SU-DHL-6 (cell line): ENCODE data around the gene SELENOS.

ENCODE experiments used
- H2AFZ ChIP-seq: fragments of 200-600 bp; sonication (generic); 2 replicates; pipeline ENCODE4 v1.6.1; 2014; ENCODE audit warnings: low read depth, mild to moderate bottlenecking, moderate library complexity, mixed read lengths, antibody characterized with exemption, low read length; ENCODE audit not compliant: severe bottlenecking
- H3F3A ChIP-seq: fragments of 200-600 bp; shearing (Covaris generic); 2 replicates; pipeline ENCODE4 v1.6.0; 2016; ENCODE audit warnings: antibody characterized with exemption, mild to moderate bottlenecking; ENCODE audit not compliant: insufficient read depth
- H3K27ac ChIP-seq: fragments of 200-600 bp; sonication (generic); 2 replicates; pipeline ENCODE4 v1.5.1; 2016; ENCODE audit warnings: low read depth, mild to moderate bottlenecking, low read length, moderate library complexity, mixed read lengths
- H3K27me3 ChIP-seq: fragments of 200-600 bp; sonication (generic), shearing (Covaris generic); 2 replicates; pipeline ENCODE4 v1.6.0; 2014; ENCODE audit warnings: mild to moderate bottlenecking, low read length
- H3K36me3 ChIP-seq: fragments of 200-600 bp; sonication (generic); 2 replicates; pipeline ENCODE4 v1.6.1; 2014; ENCODE audit warnings: mild to moderate bottlenecking, low read length, mixed read lengths
- H3K4me2 ChIP-seq: fragments of 300-600, 200-600 bp; shearing (Covaris generic), sonication (generic); 2 replicates; pipeline ENCODE4 v1.6.0; 2014; ENCODE audit warnings: low read length, low read depth, mild to moderate bottlenecking; ENCODE audit not compliant: poor library complexity, severe bottlenecking
- H3K4me3 ChIP-seq: fragments of 200-600 bp; sonication (generic); 2 replicates; pipeline ENCODE4 v1.5.1; 2014; ENCODE audit warnings: antibody characterized with exemption, low read length, mild to moderate bottlenecking, mixed read lengths; ENCODE audit not compliant: insufficient read depth, poor library complexity, severe bottlenecking
- H3K79me2 ChIP-seq: fragments of 200-600 bp; sonication (generic); 2 replicates; pipeline ENCODE4 v1.6.1; 2014; ENCODE audit warnings: mild to moderate bottlenecking, low read length, moderate library complexity; ENCODE audit not compliant: insufficient read depth
- H3K9ac ChIP-seq: fragments of 200-600 bp; sonication (generic); 2 replicates; pipeline ENCODE4 v1.7.0; 2014; ENCODE audit warnings: mild to moderate bottlenecking, low read length
- H3K9me2 ChIP-seq: fragments of 200-600 bp; sonication (generic); replicated peaks from 2 replicates; pipeline ENCODE4 v1.6.1; 2014; ENCODE audit warnings: low read length; ENCODE audit not compliant: insufficient read depth
- H3K9me3 ChIP-seq: fragments of 200-600 bp; sonication (generic); 2 replicates; pipeline ENCODE4 v1.6.1; 2014; ENCODE audit warnings: low read length, mixed read lengths; ENCODE audit not compliant: insufficient read depth
- H4K20me1 ChIP-seq: fragments of 200-600 bp; sonication (generic); 2 replicates; pipeline ENCODE4 v1.6.1; 2014; ENCODE audit warnings: low read depth, mild to moderate bottlenecking, antibody characterized with exemption, low read length, moderate library complexity, mixed read lengths
- CTCF ChIP-seq: fragments of 200-600 bp; sonication (generic); IDR thresholded peaks from one replicate; pipeline ENCODE4 v1.5.1; 2017; ENCODE audit warnings: antibody characterized with exemption, mild to moderate bottlenecking, low read length, moderate library complexity; ENCODE audit not compliant: insufficient read depth, poor library complexity, severe bottlenecking
- EZH2phosphoT487 ChIP-seq: fragments of 200-600 bp; sonication (generic), shearing (Covaris generic); conservative IDR thresholded peaks from 2 replicates; pipeline ENCODE4 v1.6.1; 2018; ENCODE audit warnings: mild to moderate bottlenecking, antibody characterized with exemption, low read length, moderate library complexity, mixed read lengths

The SELENOS gene

GRCh38 chr15:101283931-101284330 lies 6.6 kb upstream of the SELENOS start:
- peaks cover 15% of the 10 kb centered on the region for H4K20me1 ChIP-seq
- H3K9me3 ChIP-seq = no peaks in the 10 kb centered on the region
- H3K27me3 ChIP-seq = no peaks in the 10 kb centered on the region
- peaks cover 47% of the 10 kb centered on the region for H3K36me3 ChIP-seq
- H2AFZ ChIP-seq = no peak overlapping the region
- H3K9ac ChIP-seq = no peak overlapping the region
- TF ChIP-seq EZH2phosphoT487 (no peak), CTCF (no peak)
- peaks cover 31% of the 10 kb centered on the region for H3F3A ChIP-seq
- H3K9me2 ChIP-seq = no peaks in the 10 kb centered on the region
- H3K27ac ChIP-seq = no peak overlapping the region
- H3K4me3 ChIP-seq = no peak overlapping the region
- H3K4me2 ChIP-seq = no peak overlapping the region
- peaks cover 20% of the 10 kb centered on the region for H3K79me2 ChIP-seq

GRCh38 chr15:101280007-101280406 lies 2.7 kb upstream of the SELENOS start:
- Histone ChIP-seq H3K4me2 (no peak overlapping the region), H3K9me2 (no peaks in the 10 kb centered on the region), H4K20me1 (no peaks in the 10 kb centered on the region), H3K9me3 (no peaks in the 10 kb centered on the region), H3K36me3 (peaks cover 15% of the 10 kb centered on the region), H2AFZ (no peak overlapping the region), H3K4me3 (no peak overlapping the region), H3K9ac (no peak overlapping the region), H3K27ac (no peak overlapping the region), H3F3A (peaks cover 45% of the 10 kb centered on the region), H3K79me2 (peaks cover 11% of the 10 kb centered on the region), H3K27me3 (no peaks in the 10 kb centered on the region)
- TF ChIP-seq EZH2phosphoT487 (no peak), CTCF (no peak)

DNA sequence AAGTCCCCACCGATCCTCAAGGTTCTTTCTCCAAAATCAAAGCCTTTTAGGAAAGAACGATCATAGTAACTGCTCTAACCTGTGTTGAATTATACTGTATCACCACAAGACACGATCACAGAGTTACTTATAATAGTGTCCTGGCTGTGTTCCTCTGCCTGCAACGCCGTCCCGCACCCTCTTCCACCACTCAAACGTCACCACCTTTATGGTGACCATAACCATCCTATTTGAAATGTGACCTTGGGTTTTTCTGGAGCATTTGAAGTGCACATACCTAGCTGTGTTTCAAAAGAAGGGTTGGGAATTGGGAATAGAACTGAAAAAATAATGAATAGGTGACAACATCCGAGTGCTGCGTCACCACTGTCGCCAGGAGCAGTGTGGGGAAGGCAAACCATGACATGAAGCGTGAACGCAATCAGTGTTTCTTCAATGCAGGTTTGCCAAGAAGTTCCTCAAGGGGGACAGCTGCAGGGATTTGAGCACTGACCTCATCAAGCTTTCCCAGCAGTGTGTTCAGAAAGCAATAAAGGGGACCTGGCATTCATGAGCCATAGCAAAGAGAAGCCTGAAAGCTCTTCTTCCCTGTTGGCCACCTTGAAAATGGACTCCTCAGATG lies 769 bp upstream of the SELENOS start:
- Histone ChIP-seq H3K9me3 (no peaks in the 10 kb centered on the region), H3K27me3 (no peaks in the 10 kb centered on the region), H3K4me2 (peak overlapping the region; percentile 77), H3K4me3 (peak overlapping the region; percentile 80), H2AFZ (peak overlapping the region; percentile 76), H4K20me1 (no peaks in the 10 kb centered on the region), H3K27ac (no peak overlapping the region), H3K9me2 (no peaks in the 10 kb centered on the region), H3F3A (peaks cover 37% of the 10 kb centered on the region), H3K79me2 (peaks cover 11% of the 10 kb centered on the region), H3K36me3 (peaks cover 17% of the 10 kb centered on the region; the same call in 1 of the 2 replicates), H3K9ac (peak overlapping the region; percentile 77)
- TF ChIP-seq EZH2phosphoT487 (no peak), CTCF (no peak)
